ENCODE measurements around the gene TBX15.

The TBX15 gene

DNA sequence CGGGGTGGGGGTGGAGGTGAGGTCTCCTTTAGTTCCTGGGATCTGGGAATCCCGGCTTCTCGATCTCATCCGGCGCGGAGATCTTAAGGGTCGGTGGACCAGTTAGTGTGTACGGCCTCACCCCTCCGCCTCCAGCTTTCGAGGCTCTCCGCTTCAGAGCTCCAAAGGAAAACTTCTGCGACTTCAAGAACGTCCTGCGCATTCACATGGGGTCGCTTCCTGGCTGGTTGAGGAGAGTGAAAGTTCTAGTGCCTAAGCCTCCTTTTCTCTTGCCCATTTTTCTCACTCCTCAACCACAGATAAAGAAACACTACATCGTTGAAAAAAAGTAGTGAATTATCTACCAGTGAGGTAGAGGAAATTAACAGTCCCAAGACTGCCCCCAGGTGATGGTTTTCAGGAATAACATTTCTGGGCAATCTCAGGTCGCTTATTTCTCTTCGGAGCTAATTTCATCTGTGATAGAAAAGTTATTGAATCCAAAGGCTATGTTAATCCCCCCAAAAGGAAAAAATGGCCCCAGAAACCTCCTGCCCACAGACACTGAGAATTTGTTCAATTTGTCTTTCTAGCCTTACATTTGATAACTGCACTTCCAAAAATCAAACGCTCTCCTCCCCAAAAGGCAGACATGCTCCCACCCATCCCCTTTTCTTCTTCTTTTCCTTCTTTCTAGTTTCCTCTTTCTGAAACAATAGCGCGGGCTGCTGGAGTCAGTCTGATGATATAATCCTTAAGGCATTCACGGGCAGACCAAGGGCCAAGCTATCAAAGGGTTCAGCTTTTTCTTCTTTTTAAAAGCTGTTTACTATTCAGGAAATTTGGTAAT lies 20.6 kb upstream of the TBX15 start:
- Histone ChIP-seq H3K4me3 (ENCODE audit: low read depth in 1 of 2, low read length in 2 of 2) (no peak overlapping the region), H4K20me1 (ENCODE audit: insufficient read depth, low read length) (no peaks in the 10 kb centered on the region), H3K27me3 (ENCODE audit: insufficient read depth, low read length, poor library complexity) (no peaks in the 10 kb centered on the region), H3K4me2 (ENCODE audit: insufficient read depth, low read length) (no peak overlapping the region), H3K79me2 (ENCODE audit: insufficient read depth, low read length) (no peaks in the 10 kb centered on the region), H3K4me1 (ENCODE audit: insufficient read depth, low read length) (no peaks in the 10 kb centered on the region), H3K36me3 (ENCODE audit: insufficient read depth, low read length) (no peaks in the 10 kb centered on the region), H3K9ac (ENCODE audit: low read depth, low read length) (no peak overlapping the region), H3K9me3 (ENCODE audit: insufficient read depth, low read length, severe bottlenecking) (no peaks in the 10 kb centered on the region), H2AFZ (ENCODE audit: low read depth, low read length) (no peak overlapping the region), H3K27ac (ENCODE audit: low read length) (no peak overlapping the region)
- TF ChIP-seq EZH2 (IDR thresholded peaks at IDR 0.05; ENCODE audit: borderline replicate concordance, low read depth, low read length, severe bottlenecking) (no peak), CTCF (IDR thresholded peaks at IDR 0.05; ENCODE audit: borderline replicate concordance, extremely low read depth, low read length, poor library complexity, severe bottlenecking) (peak; percentile 65)
- ATAC-seq (ENCODE audit: insufficient read depth, low read depth) (0 out of 3 replicates have a peak, but pooled peaks have one; percentile 39), DNase-seq (peak; percentile 19)

- H3K9me3 ChIP-seq (ENCODE audit: insufficient read depth, low read length, severe bottlenecking) = no peaks in the 10 kb centered on the region
- H3K4me2 ChIP-seq (ENCODE audit: insufficient read depth, low read length) = no peak overlapping the region
- H3K4me1 ChIP-seq (ENCODE audit: insufficient read depth, low read length) = no peaks in the 10 kb centered on the region
- H3K36me3 ChIP-seq (ENCODE audit: insufficient read depth, low read length) = no peaks in the 10 kb centered on the region
- H3K27ac ChIP-seq (ENCODE audit: low read length) = no peak overlapping the region
- H3K9ac ChIP-seq (ENCODE audit: low read depth, low read length) = no peak overlapping the region
- no peak for DNase-seq
- no peak overlapping the region for H3K4me3 ChIP-seq (ENCODE audit: low read depth in 1 of 2, low read length in 2 of 2)
- no peak overlapping the region for H2AFZ ChIP-seq (ENCODE audit: low read depth, low read length)
- ATAC-seq (ENCODE audit: insufficient read depth, low read depth) = no peak
- no peaks in the 10 kb centered on the region for H4K20me1 ChIP-seq (ENCODE audit: insufficient read depth, low read length)
- H3K79me2 ChIP-seq (ENCODE audit: insufficient read depth, low read length) = no peaks in the 10 kb centered on the region
- H3K27me3 ChIP-seq (ENCODE audit: insufficient read depth, low read length, poor library complexity) = no peaks in the 10 kb centered on the region
- TF ChIP-seq CTCF (IDR thresholded peaks at IDR 0.05; ENCODE audit: borderline replicate concordance, extremely low read depth, low read length, poor library complexity, severe bottlenecking) (no peak), EZH2 (IDR thresholded peaks at IDR 0.05; ENCODE audit: borderline replicate concordance, low read depth, low read length, severe bottlenecking) (no peak)
These were observed 19.7 kb upstream of the TBX15 start for GRCh38 chr1:119007670-119008482.

DNA sequence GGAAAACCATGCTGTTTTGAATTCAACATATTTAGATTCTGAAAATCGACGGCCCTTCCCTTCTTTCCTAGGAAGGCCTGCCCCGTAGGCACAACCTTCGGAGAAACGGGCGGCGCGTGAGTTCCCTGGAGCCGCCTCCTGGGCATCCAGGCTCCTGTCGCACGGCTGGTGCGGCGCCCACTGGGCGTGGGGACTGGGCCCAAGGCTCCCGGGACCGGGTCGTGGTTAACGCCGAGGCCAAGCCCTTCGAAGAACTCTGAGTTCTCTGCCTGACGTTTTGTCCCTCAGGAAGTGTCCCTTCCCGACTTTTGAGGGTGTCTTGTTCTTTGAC lies 19.2 kb upstream of the TBX15 start:
- no peaks in the 10 kb centered on the region for H3K9me3 ChIP-seq (ENCODE audit: insufficient read depth, low read length, severe bottlenecking)
- H3K4me1 ChIP-seq (ENCODE audit: insufficient read depth, low read length) = no peaks in the 10 kb centered on the region
- no peak overlapping the region for H3K27ac ChIP-seq (ENCODE audit: low read length)
- H2AFZ ChIP-seq (ENCODE audit: low read depth, low read length) = no peak overlapping the region
- no peak overlapping the region for H3K4me2 ChIP-seq (ENCODE audit: insufficient read depth, low read length)
- no peaks in the 10 kb centered on the region for H3K36me3 ChIP-seq (ENCODE audit: insufficient read depth, low read length)
- H3K27me3 ChIP-seq (ENCODE audit: insufficient read depth, low read length, poor library complexity) = no peaks in the 10 kb centered on the region
- TF ChIP-seq CTCF (IDR thresholded peaks at IDR 0.05; ENCODE audit: borderline replicate concordance, extremely low read depth, low read length, poor library complexity, severe bottlenecking) (no peak), EZH2 (IDR thresholded peaks at IDR 0.05; ENCODE audit: borderline replicate concordance, low read depth, low read length, severe bottlenecking) (no peak)
- no peaks in the 10 kb centered on the region for H4K20me1 ChIP-seq (ENCODE audit: insufficient read depth, low read length)
- DNase-seq (no peak), ATAC-seq (ENCODE audit: insufficient read depth, low read depth) (no peak)
- no peak overlapping the region for H3K9ac ChIP-seq (ENCODE audit: low read depth, low read length)
- H3K4me3 ChIP-seq (ENCODE audit: low read depth in 1 of 2, low read length in 2 of 2) = no peak overlapping the region
- no peaks in the 10 kb centered on the region for H3K79me2 ChIP-seq (ENCODE audit: insufficient read depth, low read length)

All from DND-41 (cell line).